ENCODE measurements around the gene RBMS1.
A peak's percentile ranks its signal among the peaks of the same experiment; 100 is the strongest.

Gene RBMS1

GRCh38 chr2:160349306-160349705 lies 144.3 kb downstream of the RBMS1 start:
- Mint-ChIP-seq H3K36me3 (ENCODE audit: insufficient read depth) (peaks cover 7% of the 10 kb centered on the region), H3K4me3 (no peak overlapping the region), H3K27me3 (no peaks in the 10 kb centered on the region), H3K4me1 (peaks cover 59% of the 10 kb centered on the region), H3K9me3 (no peaks in the 10 kb centered on the region), H3K27ac (ENCODE audit: low read depth) (peak overlapping the region; percentile 65)
- ATAC-seq (replicated peaks; ENCODE audit: extremely low read depth, poor library complexity, severe bottlenecking) = no peak
- DNase-seq (ENCODE audit: low spot score in 2 of 2) = no peak

DNA sequence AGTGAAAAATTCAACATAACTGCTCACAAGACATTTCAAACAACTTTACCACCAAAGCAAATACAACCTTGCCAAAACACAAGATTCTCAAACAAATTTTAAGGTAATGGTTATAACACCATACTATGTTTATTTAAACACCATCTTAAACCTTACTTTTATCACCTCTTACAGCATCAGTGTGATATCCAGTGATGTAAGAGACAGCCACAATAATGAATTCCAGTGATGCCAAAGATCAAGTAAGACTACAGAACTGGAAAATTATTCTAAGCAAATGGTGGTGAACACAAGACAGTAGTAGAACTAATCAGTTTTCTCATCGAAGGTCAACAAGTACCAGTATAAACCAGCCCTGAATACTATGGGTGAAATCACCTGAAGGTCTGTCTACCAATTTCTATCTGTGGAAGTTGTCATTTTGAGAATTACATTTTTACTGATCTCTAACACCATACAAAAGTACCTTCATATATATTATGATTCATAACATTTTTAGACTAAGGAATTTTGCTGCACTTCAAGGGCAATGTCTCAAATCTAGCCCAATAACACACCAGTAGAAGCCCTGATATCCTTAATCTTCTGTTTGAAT lies 146.2 kb downstream of the RBMS1 start:
- Mint-ChIP-seq H3K36me3 (ENCODE audit: insufficient read depth) (peaks cover 8% of the 10 kb centered on the region), H3K9me3 (no peaks in the 10 kb centered on the region), H3K27ac (ENCODE audit: low read depth) (peak overlapping the region; percentile 55), H3K27me3 (no peaks in the 10 kb centered on the region), H3K4me3 (no peak overlapping the region), H3K4me1 (peaks cover 72% of the 10 kb centered on the region)
- DNase-seq (ENCODE audit: low spot score in 2 of 2) (no peak), ATAC-seq (replicated peaks; ENCODE audit: extremely low read depth, poor library complexity, severe bottlenecking) (no peak)

DNA sequence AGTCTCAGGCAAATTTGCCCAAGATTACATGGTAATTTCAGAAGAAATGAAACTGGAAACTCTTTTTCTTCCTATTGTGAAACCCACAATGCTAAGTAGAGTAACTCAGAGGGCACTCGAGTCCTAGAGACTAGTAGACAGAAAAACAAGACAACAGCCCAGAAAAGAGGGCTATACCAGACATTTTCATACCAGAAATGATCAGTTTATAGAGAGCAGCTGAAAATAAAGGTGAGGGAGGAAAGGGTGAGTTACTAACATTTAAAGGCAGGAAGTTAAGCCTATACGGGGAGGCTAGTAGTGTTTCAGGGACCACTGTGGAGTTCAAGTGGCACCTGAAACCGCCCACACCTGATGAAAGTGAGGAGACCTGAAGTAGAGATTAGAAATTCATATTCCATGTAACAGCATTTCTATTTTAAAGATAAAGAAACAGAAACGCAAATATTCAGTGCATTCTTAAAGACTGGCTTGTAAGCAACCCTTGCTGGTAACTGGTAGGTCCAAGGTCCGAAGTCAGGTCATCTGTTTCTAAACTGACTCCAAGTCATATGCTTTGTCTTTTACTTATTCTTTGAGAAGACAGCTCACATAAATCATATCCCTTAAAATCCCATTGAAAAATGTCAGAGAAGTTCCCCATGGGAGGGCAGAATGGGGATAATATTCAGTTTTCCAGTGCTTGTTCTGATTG lies 148.4 kb downstream of the RBMS1 start:
- Mint-ChIP-seq H3K27me3 (no peaks in the 10 kb centered on the region), H3K27ac (ENCODE audit: low read depth) (peak overlapping the region; percentile 67), H3K4me1 (peaks cover 73% of the 10 kb centered on the region), H3K4me3 (peak overlapping the region; percentile 13), H3K36me3 (ENCODE audit: insufficient read depth) (peaks cover 11% of the 10 kb centered on the region), H3K9me3 (no peaks in the 10 kb centered on the region)
- no peak for ATAC-seq (replicated peaks; ENCODE audit: extremely low read depth, poor library complexity, severe bottlenecking)
- no peak for DNase-seq (ENCODE audit: low spot score in 2 of 2)

GRCh38 chr2:160343404-160343803 lies 150.2 kb downstream of the RBMS1 start:
- Mint-ChIP-seq H3K4me3 (no peak overlapping the region), H3K9me3 (no peaks in the 10 kb centered on the region), H3K4me1 (peaks cover 70% of the 10 kb centered on the region), H3K27ac (ENCODE audit: low read depth) (no peak overlapping the region), H3K27me3 (no peaks in the 10 kb centered on the region), H3K36me3 (ENCODE audit: insufficient read depth) (peaks cover 6% of the 10 kb centered on the region)
- ATAC-seq (replicated peaks; ENCODE audit: extremely low read depth, poor library complexity, severe bottlenecking) = no peak
- DNase-seq (ENCODE audit: low spot score in 2 of 2) = no peak

- Mint-ChIP-seq H3K4me1 (peaks cover 71% of the 10 kb centered on the region), H3K27ac (ENCODE audit: low read depth) (no peak overlapping the region)
These were observed 153.9 kb downstream of the RBMS1 start for GRCh38 chr2:160339726-160340125.

DNA sequence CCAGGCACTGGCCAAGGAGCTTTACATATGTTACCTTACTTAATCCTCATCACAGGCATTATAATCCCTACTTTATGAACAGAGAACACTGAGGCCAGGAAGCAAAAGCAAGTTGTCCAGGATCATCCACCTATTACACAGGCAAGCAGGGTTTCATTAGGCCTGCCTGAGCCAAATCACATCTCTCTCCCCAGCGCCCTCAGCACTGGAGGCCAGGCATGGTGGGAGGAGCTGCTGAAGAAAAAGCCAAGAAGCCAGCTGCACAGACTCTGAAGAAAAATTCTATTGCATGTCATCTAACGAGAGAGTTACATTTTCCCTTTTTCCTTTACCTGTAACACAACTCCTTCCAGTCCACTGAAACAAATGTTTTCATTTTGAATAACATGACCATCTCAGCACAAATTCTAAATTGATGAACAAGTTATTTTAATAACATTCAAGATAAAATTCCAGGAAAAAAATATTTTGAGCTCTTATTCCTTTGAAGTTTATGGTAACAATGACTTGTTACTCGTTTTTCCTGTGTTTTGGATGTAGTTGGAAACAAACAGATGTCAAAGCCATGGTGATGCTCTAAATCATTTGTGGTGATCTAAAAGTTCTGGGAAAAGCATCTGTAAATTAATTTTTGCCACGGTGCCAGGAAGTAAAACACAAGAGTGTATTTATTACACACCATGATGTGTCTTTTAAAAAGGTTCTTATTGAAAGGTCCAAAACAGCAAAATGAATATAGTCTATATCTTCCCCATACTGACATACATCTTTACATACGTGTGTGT lies 154.5 kb downstream of the RBMS1 start:
- Mint-ChIP-seq H3K27ac (ENCODE audit: low read depth) (no peak overlapping the region), H3K9me3 (no peaks in the 10 kb centered on the region), H3K4me3 (no peak overlapping the region), H3K27me3 (no peaks in the 10 kb centered on the region), H3K4me1 (peaks cover 72% of the 10 kb centered on the region), H3K36me3 (ENCODE audit: insufficient read depth) (peaks cover 4% of the 10 kb centered on the region)
- DNase-seq (ENCODE audit: low spot score in 2 of 2) = no peak
- no peak for ATAC-seq (replicated peaks; ENCODE audit: extremely low read depth, poor library complexity, severe bottlenecking)

More at GRCh38 chr2:160339726-160340125, 153.9 kb downstream of the RBMS1 start:
- H3K4me3 Mint-ChIP-seq = no peak overlapping the region
- no peaks in the 10 kb centered on the region for H3K27me3 Mint-ChIP-seq
- no peak for DNase-seq (ENCODE audit: low spot score in 2 of 2)
- H3K9me3 Mint-ChIP-seq = no peaks in the 10 kb centered on the region
- peaks cover 4% of the 10 kb centered on the region for H3K36me3 Mint-ChIP-seq (ENCODE audit: insufficient read depth)
- no peak for ATAC-seq (replicated peaks; ENCODE audit: extremely low read depth, poor library complexity, severe bottlenecking)

- Mint-ChIP-seq H3K9me3 (no peaks in the 10 kb centered on the region), H3K36me3 (ENCODE audit: insufficient read depth) (peaks cover 3% of the 10 kb centered on the region), H3K27ac (ENCODE audit: low read depth) (no peak overlapping the region), H3K4me1 (peaks cover 76% of the 10 kb centered on the region), H3K27me3 (no peaks in the 10 kb centered on the region), H3K4me3 (no peak overlapping the region)
- ATAC-seq (replicated peaks; ENCODE audit: extremely low read depth, poor library complexity, severe bottlenecking) (no peak), DNase-seq (ENCODE audit: low spot score in 2 of 2) (no peak)
These were observed 155.9 kb downstream of the RBMS1 start for GRCh38 chr2:160337728-160338127.

DNA sequence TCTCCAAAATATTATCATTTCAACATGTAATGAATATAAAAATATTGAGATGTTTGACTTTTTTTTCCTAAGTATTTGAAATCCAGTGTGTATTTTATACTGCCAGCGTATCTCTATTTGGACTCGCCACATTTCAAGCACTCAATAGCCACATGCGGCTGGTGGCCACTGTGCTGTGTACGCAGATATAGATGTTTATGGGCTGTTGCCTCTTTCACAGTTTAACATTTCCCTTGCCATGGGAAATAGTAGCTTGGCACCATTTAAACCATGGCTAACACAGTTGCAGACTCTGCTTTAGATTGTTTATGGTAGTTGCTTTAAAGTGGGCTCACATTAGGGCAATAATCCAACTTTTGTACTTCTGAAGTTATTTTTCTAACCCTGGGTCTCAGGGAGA lies 157.0 kb downstream of the RBMS1 start:
- no peak for ATAC-seq (replicated peaks; ENCODE audit: extremely low read depth, poor library complexity, severe bottlenecking)
- peaks cover 2% of the 10 kb centered on the region for H3K36me3 Mint-ChIP-seq (ENCODE audit: insufficient read depth)
- H3K27me3 Mint-ChIP-seq = no peaks in the 10 kb centered on the region
- H3K4me3 Mint-ChIP-seq = no peak overlapping the region
- peak overlapping the region; percentile 0 for H3K27ac Mint-ChIP-seq (ENCODE audit: low read depth)
- no peak for DNase-seq (ENCODE audit: low spot score in 2 of 2)
- peaks cover 78% of the 10 kb centered on the region for H3K4me1 Mint-ChIP-seq
- H3K9me3 Mint-ChIP-seq = no peaks in the 10 kb centered on the region

- Mint-ChIP-seq H3K36me3 (ENCODE audit: insufficient read depth) (no peaks in the 10 kb centered on the region), H3K27ac (ENCODE audit: low read depth) (peak overlapping the region; percentile 0), H3K4me3 (no peak overlapping the region), H3K9me3 (no peaks in the 10 kb centered on the region), H3K27me3 (no peaks in the 10 kb centered on the region), H3K4me1 (peaks cover 80% of the 10 kb centered on the region)
- ATAC-seq (replicated peaks; ENCODE audit: extremely low read depth, poor library complexity, severe bottlenecking) (no peak), DNase-seq (ENCODE audit: low spot score in 2 of 2) (no peak)
These were observed 157.5 kb downstream of the RBMS1 start for GRCh38 chr2:160336105-160336504.

DNA sequence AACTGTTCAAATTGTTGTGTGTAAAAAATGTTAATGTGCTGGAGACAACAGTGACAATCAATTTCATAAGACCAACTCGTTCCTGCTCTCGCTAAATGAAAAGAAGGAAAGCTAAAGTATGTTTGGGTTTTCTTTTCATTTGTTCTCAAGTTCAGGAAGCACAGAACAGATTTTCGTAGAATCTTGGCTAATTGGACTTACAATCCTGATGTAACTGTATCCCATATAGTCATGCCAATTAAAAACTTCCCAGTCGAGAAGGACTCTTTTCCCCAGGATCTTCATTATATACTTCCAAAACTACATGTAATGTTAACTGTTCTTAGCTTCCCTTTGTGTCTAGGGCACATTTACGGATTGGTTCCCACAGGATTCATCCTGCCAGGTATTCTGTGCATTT lies 158.2 kb downstream of the RBMS1 start:
- H3K9me3 Mint-ChIP-seq = no peaks in the 10 kb centered on the region
- ATAC-seq (replicated peaks; ENCODE audit: extremely low read depth, poor library complexity, severe bottlenecking) (no peak), DNase-seq (ENCODE audit: low spot score in 2 of 2) (no peak)
- H3K36me3 Mint-ChIP-seq (ENCODE audit: insufficient read depth) = no peaks in the 10 kb centered on the region
- peaks cover 85% of the 10 kb centered on the region for H3K4me1 Mint-ChIP-seq
- peak overlapping the region; percentile 0 for H3K27ac Mint-ChIP-seq (ENCODE audit: low read depth)
- no peaks in the 10 kb centered on the region for H3K27me3 Mint-ChIP-seq
- H3K4me3 Mint-ChIP-seq = no peak overlapping the region

GRCh38 chr2:160334028-160334741 lies 159.4 kb downstream of the RBMS1 start:
- H3K4me1 Mint-ChIP-seq = peaks cover 88% of the 10 kb centered on the region
- ATAC-seq (replicated peaks; ENCODE audit: extremely low read depth, poor library complexity, severe bottlenecking) (no peak), DNase-seq (ENCODE audit: low spot score in 2 of 2) (no peak)
- H3K4me3 Mint-ChIP-seq = no peak overlapping the region
- no peaks in the 10 kb centered on the region for H3K27me3 Mint-ChIP-seq
- H3K27ac Mint-ChIP-seq (ENCODE audit: low read depth) = peak overlapping the region; percentile 73
- peaks cover 3% of the 10 kb centered on the region for H3K36me3 Mint-ChIP-seq (ENCODE audit: insufficient read depth)
- no peaks in the 10 kb centered on the region for H3K9me3 Mint-ChIP-seq

DNA sequence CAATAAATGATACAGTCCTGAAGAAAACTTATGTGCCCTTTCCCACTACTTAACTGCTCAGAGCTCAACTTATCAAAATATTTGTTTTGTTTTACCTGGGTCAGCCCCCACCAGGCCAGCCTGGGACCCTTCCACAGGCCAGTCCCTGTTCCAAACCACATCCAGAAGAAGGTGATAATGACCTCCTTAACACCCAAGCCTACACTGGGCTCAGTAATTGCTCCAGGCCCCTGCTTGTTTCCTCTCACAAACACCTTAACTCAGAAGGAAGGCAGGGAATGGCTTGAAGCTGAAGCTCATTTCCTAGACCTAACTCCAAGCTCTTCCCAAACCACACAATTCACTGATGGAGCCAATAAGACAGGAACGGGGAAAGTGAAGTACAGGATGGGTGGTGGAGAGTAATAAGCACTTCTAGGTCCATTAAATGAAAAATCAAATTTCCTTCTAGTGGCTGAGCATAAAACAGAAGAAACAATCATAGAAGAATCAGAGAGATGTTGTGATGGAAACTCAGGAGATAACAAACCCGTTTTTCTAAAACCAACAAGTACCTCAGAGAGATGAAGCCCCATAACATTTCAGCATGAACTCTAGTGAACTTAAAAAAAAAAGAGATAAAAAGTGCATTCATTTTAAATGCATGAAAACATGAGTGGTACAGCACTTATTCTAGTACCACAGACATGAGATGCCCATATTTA lies 160.1 kb downstream of the RBMS1 start:
- Mint-ChIP-seq H3K9me3 (no peaks in the 10 kb centered on the region), H3K27me3 (no peaks in the 10 kb centered on the region), H3K4me3 (no peak overlapping the region), H3K4me1 (peaks cover 88% of the 10 kb centered on the region), H3K36me3 (ENCODE audit: insufficient read depth) (peaks cover 6% of the 10 kb centered on the region), H3K27ac (ENCODE audit: low read depth) (peak overlapping the region; percentile 73)
- DNase-seq (ENCODE audit: low spot score in 2 of 2) (no peak), ATAC-seq (replicated peaks; ENCODE audit: extremely low read depth, poor library complexity, severe bottlenecking) (no peak)

Measured in central memory CD8-positive, alpha-beta T cell (primary cell).